ENCODE data around the gene FLRT1.

Gene FLRT1

DNA sequence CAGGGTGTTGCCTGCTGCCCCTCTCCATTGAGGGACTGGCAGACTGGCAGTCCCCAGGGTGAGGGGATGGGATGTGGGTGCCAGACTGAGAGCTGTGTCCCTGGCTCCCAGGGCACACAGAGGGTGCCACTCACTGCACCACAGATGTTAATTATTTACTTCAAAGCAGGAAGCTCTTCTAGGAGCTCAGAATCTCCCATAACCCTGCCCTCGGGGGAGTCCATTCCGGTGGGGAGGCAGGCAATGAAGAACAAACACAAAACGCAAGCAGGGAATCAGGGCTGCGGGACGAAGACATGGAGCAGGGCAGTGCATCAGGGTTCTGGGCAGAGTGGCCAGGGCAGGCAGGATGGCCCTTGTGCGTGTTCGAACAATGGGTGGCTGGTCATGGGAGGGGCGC lies 24.4 kb upstream of the FLRT1 start:
- Histone ChIP-seq H3F3A (ENCODE audit: insufficient read depth) (no peaks in the 10 kb centered on the region), H4K20me1 (ENCODE audit: low read depth, low read length) (no peaks in the 10 kb centered on the region), H3K4me3 (ENCODE audit: insufficient read depth, low read length, poor library complexity, severe bottlenecking) (no peak overlapping the region), H3K9me3 (ENCODE audit: insufficient read depth, low read length) (peaks cover 10% of the 10 kb centered on the region; the same call in 1 of the 2 replicates), H3K27me3 (ENCODE audit: low read length) (no peaks in the 10 kb centered on the region), H2AFZ (ENCODE audit: low read depth, low read length, severe bottlenecking) (no peak overlapping the region), H3K9me2 (replicated peaks; ENCODE audit: insufficient read depth, low read length) (no peaks in the 10 kb centered on the region), H3K36me3 (ENCODE audit: low read length) (no peaks in the 10 kb centered on the region), H3K27ac (ENCODE audit: low read depth, low read length) (no peak overlapping the region), H3K4me2 (ENCODE audit: low read depth, low read length, poor library complexity, severe bottlenecking) (no peak overlapping the region), H3K79me2 (ENCODE audit: insufficient read depth, low read length) (no peaks in the 10 kb centered on the region), H3K9ac (ENCODE audit: low read length) (no peak overlapping the region)
- TF ChIP-seq, protein P1, sequence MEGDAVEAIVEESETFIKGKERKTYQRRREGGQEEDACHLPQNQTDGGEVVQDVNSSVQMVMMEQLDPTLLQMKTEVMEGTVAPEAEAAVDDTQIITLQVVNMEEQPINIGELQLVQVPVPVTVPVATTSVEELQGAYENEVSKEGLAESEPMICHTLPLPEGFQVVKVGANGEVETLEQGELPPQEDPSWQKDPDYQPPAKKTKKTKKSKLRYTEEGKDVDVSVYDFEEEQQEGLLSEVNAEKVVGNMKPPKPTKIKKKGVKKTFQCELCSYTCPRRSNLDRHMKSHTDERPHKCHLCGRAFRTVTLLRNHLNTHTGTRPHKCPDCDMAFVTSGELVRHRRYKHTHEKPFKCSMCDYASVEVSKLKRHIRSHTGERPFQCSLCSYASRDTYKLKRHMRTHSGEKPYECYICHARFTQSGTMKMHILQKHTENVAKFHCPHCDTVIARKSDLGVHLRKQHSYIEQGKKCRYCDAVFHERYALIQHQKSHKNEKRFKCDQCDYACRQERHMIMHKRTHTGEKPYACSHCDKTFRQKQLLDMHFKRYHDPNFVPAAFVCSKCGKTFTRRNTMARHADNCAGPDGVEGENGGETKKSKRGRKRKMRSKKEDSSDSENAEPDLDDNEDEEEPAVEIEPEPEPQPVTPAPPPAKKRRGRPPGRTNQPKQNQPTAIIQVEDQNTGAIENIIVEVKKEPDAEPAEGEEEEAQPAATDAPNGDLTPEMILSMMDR (IDR thresholded peaks at IDR 0.05; ENCODE audit: insufficient read depth, low read length, poor library complexity, severe bottlenecking): no peak
- TF ChIP-seq EZH2phosphoT487 (conservative IDR thresholded peaks at IDR 0.05; ENCODE audit: low read length): no peak

GRCh38 chr11:64013141-64013896 lies 22.4 kb upstream of the FLRT1 start:
- Histone ChIP-seq H3K4me3 (ENCODE audit: insufficient read depth, low read length, poor library complexity, severe bottlenecking) (no peak overlapping the region), H3K27ac (ENCODE audit: low read depth, low read length) (no peak overlapping the region), H3K4me2 (ENCODE audit: low read depth, low read length, poor library complexity, severe bottlenecking) (no peak overlapping the region), H3F3A (ENCODE audit: insufficient read depth) (no peaks in the 10 kb centered on the region), H3K36me3 (ENCODE audit: low read length) (no peaks in the 10 kb centered on the region), H3K9me2 (replicated peaks; ENCODE audit: insufficient read depth, low read length) (no peaks in the 10 kb centered on the region), H3K27me3 (ENCODE audit: low read length) (no peaks in the 10 kb centered on the region), H2AFZ (ENCODE audit: low read depth, low read length, severe bottlenecking) (no peak overlapping the region), H4K20me1 (ENCODE audit: low read depth, low read length) (no peaks in the 10 kb centered on the region), H3K9me3 (ENCODE audit: insufficient read depth, low read length) (peaks cover 10% of the 10 kb centered on the region; the same call in 1 of the 2 replicates), H3K9ac (ENCODE audit: low read length) (no peak overlapping the region), H3K79me2 (ENCODE audit: insufficient read depth, low read length) (no peaks in the 10 kb centered on the region)
- no peak for TF ChIP-seq EZH2phosphoT487 (conservative IDR thresholded peaks at IDR 0.05; ENCODE audit: low read length)
- TF ChIP-seq, protein P1 (IDR thresholded peaks at IDR 0.05; ENCODE audit: insufficient read depth, low read length, poor library complexity, severe bottlenecking): no peak

DNA sequence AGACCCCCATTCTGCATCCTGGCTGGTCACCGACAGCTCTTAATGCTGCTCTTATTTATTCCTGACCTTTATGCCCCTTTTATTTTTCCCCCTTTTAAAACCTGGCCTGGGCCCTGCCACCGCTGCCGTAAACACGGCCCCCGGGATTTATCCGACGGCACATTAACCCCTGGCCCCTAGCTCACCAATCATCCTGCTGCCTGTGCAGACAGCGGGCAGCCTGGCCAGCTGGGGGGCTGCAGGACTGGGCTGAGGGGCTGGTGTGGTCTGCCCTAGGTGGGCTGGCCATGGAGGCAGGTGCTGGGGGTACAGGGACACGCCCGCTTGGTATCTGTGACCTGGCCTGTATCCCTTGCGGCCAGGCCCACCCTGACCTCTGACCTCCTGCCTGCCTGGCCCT lies 21.4 kb upstream of the FLRT1 start:
- Histone ChIP-seq H3K4me2 (ENCODE audit: low read depth, low read length, poor library complexity, severe bottlenecking) (no peak overlapping the region), H3K36me3 (ENCODE audit: low read length) (no peaks in the 10 kb centered on the region), H4K20me1 (ENCODE audit: low read depth, low read length) (no peaks in the 10 kb centered on the region), H3K9me2 (replicated peaks; ENCODE audit: insufficient read depth, low read length) (no peaks in the 10 kb centered on the region), H3K4me3 (ENCODE audit: insufficient read depth, low read length, poor library complexity, severe bottlenecking) (no peak overlapping the region), H2AFZ (ENCODE audit: low read depth, low read length, severe bottlenecking) (no peak overlapping the region), H3K27ac (ENCODE audit: low read depth, low read length) (no peak overlapping the region), H3K9me3 (ENCODE audit: insufficient read depth, low read length) (peaks cover 10% of the 10 kb centered on the region; the same call in 1 of the 2 replicates), H3F3A (ENCODE audit: insufficient read depth) (no peaks in the 10 kb centered on the region), H3K9ac (ENCODE audit: low read length) (no peak overlapping the region), H3K27me3 (ENCODE audit: low read length) (no peaks in the 10 kb centered on the region), H3K79me2 (ENCODE audit: insufficient read depth, low read length) (no peaks in the 10 kb centered on the region)
- TF ChIP-seq, protein P1 (IDR thresholded peaks at IDR 0.05; ENCODE audit: insufficient read depth, low read length, poor library complexity, severe bottlenecking): no peak
- TF ChIP-seq EZH2phosphoT487 (conservative IDR thresholded peaks at IDR 0.05; ENCODE audit: low read length): no peak

All from SU-DHL-6 (cell line).